HG03439 (cell line): ENCODE results near the gene CROT.
A peak's percentile ranks its signal among the peaks of the same experiment; 100 is the strongest.

Experiments
- ATAC-seq: cut with Tn5 transposase; IDR thresholded peaks from one replicate; pipeline ENCODE4 v1.9.1; 2021; ENCODE audit warnings: mild to moderate bottlenecking, moderate library complexity; ENCODE audit not compliant: unreplicated experiment

The CROT gene

GRCh38 chr7:87413951-87414793 lies 68.7 kb downstream of the CROT start:
- no peak for ATAC-seq

- ATAC-seq, result no peak
These were observed 69.3 kb downstream of the CROT start for GRCh38 chr7:87414794-87415188.

- peak; percentile 67 for ATAC-seq
These were observed 71.5 kb downstream of the CROT start for GRCh38 chr7:87416682-87417587.

- ATAC-seq, result no peak
These were observed 74.7 kb downstream of the CROT start for GRCh38 chr7:87420173-87420572.

- ATAC-seq, result no peak
These were observed 78.6 kb downstream of the CROT start for GRCh38 chr7:87424075-87424474.

- peak; percentile 73 for ATAC-seq
These were observed 80.7 kb downstream of the CROT start for GRCh38 chr7:87426160-87426559.

GRCh38 chr7:87427288-87427687 lies 81.8 kb downstream of the CROT start:
- no peak for ATAC-seq

- ATAC-seq, result no peak
These were observed 87.1 kb downstream of the CROT start for GRCh38 chr7:87432536-87432935.

- ATAC-seq, result no peak
These were observed 90.1 kb downstream of the CROT start for GRCh38 chr7:87435546-87435945.

GRCh38 chr7:87445897-87446296 lies 100.4 kb downstream of the CROT start:
- ATAC-seq, result peak; percentile 67

- ATAC-seq, result no peak
These were observed 101.7 kb downstream of the CROT start for GRCh38 chr7:87447116-87447635.

GRCh38 chr7:87448388-87448787 lies 102.9 kb downstream of the CROT start:
- no peak for ATAC-seq
